H1 (cell line): ENCODE measurements around the gene ENO4. TPM values are rescaled to one million over a fixed set of nuclear protein-coding genes. Genes with fewer than 3 reads are reported as not detected.

Experiments used
- BCL11A ChIP-seq, 2 experiments: IDR thresholded peaks; one replicate each; pipeline ENCODE4 v1.6.1; 2011; ENCODE audit warnings: low read depth in 2 of 2, low read length in 2 of 2, mild to moderate bottlenecking in 2 of 2
- CBX8 ChIP-seq: fragments of 300-800, 300-1000 bp; sonication (generic); IDR thresholded peaks from 2 replicates; pipeline ENCODE4 v1.7.1; 2016; ENCODE audit warnings: low read depth, low read length, borderline replicate concordance
- CHD2 ChIP-seq: IDR thresholded peaks from 2 replicates; pipeline ENCODE4 v1.6.1; 2012; ENCODE audit warnings: low read length, improper control_type of control experiment
- CTBP2 ChIP-seq: IDR thresholded peaks from 2 replicates; pipeline ENCODE4 v1.7.0; 2011; ENCODE audit warnings: borderline replicate concordance, mild to moderate bottlenecking, moderate library complexity, mixed read lengths, low read length; ENCODE audit not compliant: insufficient read depth, insufficient read length
- FOSL1 ChIP-seq: IDR thresholded peaks from 2 replicates; pipeline ENCODE4 v1.6.1; 2011; ENCODE audit warnings: mild to moderate bottlenecking, low read depth, low read length, moderate library complexity; ENCODE audit not compliant: insufficient read depth
- GTF2F1 ChIP-seq: IDR thresholded peaks from 2 replicates; pipeline ENCODE4 v1.6.1; 2012; ENCODE audit warnings: low read depth, low read length, improper control_type of control experiment, borderline replicate concordance
- HDAC6 ChIP-seq: IDR thresholded peaks from one replicate; pipeline ENCODE4 v1.7.1; 2012; ENCODE audit warnings: low read depth, mild to moderate bottlenecking, inconsistent platforms, low read length, moderate library complexity
- MAX ChIP-seq: IDR thresholded peaks from 2 replicates; pipeline ENCODE4 v1.6.1; 2012; ENCODE audit warnings: inconsistent platforms
- NANOG ChIP-seq: IDR thresholded peaks from 2 replicates; pipeline ENCODE4 v1.6.1; 2011; ENCODE audit warnings: low read length, low read depth, mild to moderate bottlenecking, inconsistent platforms; ENCODE audit not compliant: insufficient read depth, poor library complexity, severe bottlenecking
- POLR2AphosphoS5 ChIP-seq: IDR thresholded peaks from 2 replicates; pipeline ENCODE4 v1.6.1; 2011; ENCODE audit warnings: low read depth, low read length
- RFX5 ChIP-seq: IDR thresholded peaks from 2 replicates; pipeline ENCODE4 v1.6.1; 2011; ENCODE audit warnings: low read depth, low read length, improper control_type of control experiment, borderline replicate concordance
- polyA plus RNA-seq, 7 experiments: library from polyadenylated mRNA; depleted of rRNA in 3 of 7; stranded (reverse) in 5 of 7; unstranded in 2 of 7; fragments of >200 nt in 5 of 7; fragments of 200-250 nt in 2 of 7; gene quantifications; 1 replicate in 5 of 7; 2 replicates in 1 of 7; 4 replicates in 1 of 7; pipeline versions ENCODE4 v1.2.1 to v1.2.3, GENCODE V29; 2011 to 2013; ENCODE audit warnings: missing spikeins in 2 of 7, mixed read lengths in 2 of 7
- total RNA-seq: library from RNA; stranded (reverse); fragmentation: NEBNext Ultra II Directional; extraction: Animal tissue kit (Norgen Biotek cat#: 25700); gene quantifications from 2 replicates; pipeline ENCODE4 v1.2.1, GENCODE V29; 2021
- TF ChIP-seq, protein P1 (sequence below): fragments of 300-600 bp; sonication (generic); IDR thresholded peaks from 2 replicates; pipeline ENCODE4 v1.7.1; 2012; ENCODE audit warnings: low read length, moderate library complexity, mild to moderate bottlenecking, inconsistent platforms; ENCODE audit not compliant: insufficient replicate concordance

The ENO4 gene
- total and polyA plus RNA-seq, 2 of the 8 experiments (the other 6 are each of a cell fraction or from before 2014, with no cell fraction given) = 0.77 TPM; not detected in 1

GRCh38 chr10:116829711-116830110 is 19.6 kb upstream of the ENO4 start (continued):
- TF ChIP-seq, protein P1, sequence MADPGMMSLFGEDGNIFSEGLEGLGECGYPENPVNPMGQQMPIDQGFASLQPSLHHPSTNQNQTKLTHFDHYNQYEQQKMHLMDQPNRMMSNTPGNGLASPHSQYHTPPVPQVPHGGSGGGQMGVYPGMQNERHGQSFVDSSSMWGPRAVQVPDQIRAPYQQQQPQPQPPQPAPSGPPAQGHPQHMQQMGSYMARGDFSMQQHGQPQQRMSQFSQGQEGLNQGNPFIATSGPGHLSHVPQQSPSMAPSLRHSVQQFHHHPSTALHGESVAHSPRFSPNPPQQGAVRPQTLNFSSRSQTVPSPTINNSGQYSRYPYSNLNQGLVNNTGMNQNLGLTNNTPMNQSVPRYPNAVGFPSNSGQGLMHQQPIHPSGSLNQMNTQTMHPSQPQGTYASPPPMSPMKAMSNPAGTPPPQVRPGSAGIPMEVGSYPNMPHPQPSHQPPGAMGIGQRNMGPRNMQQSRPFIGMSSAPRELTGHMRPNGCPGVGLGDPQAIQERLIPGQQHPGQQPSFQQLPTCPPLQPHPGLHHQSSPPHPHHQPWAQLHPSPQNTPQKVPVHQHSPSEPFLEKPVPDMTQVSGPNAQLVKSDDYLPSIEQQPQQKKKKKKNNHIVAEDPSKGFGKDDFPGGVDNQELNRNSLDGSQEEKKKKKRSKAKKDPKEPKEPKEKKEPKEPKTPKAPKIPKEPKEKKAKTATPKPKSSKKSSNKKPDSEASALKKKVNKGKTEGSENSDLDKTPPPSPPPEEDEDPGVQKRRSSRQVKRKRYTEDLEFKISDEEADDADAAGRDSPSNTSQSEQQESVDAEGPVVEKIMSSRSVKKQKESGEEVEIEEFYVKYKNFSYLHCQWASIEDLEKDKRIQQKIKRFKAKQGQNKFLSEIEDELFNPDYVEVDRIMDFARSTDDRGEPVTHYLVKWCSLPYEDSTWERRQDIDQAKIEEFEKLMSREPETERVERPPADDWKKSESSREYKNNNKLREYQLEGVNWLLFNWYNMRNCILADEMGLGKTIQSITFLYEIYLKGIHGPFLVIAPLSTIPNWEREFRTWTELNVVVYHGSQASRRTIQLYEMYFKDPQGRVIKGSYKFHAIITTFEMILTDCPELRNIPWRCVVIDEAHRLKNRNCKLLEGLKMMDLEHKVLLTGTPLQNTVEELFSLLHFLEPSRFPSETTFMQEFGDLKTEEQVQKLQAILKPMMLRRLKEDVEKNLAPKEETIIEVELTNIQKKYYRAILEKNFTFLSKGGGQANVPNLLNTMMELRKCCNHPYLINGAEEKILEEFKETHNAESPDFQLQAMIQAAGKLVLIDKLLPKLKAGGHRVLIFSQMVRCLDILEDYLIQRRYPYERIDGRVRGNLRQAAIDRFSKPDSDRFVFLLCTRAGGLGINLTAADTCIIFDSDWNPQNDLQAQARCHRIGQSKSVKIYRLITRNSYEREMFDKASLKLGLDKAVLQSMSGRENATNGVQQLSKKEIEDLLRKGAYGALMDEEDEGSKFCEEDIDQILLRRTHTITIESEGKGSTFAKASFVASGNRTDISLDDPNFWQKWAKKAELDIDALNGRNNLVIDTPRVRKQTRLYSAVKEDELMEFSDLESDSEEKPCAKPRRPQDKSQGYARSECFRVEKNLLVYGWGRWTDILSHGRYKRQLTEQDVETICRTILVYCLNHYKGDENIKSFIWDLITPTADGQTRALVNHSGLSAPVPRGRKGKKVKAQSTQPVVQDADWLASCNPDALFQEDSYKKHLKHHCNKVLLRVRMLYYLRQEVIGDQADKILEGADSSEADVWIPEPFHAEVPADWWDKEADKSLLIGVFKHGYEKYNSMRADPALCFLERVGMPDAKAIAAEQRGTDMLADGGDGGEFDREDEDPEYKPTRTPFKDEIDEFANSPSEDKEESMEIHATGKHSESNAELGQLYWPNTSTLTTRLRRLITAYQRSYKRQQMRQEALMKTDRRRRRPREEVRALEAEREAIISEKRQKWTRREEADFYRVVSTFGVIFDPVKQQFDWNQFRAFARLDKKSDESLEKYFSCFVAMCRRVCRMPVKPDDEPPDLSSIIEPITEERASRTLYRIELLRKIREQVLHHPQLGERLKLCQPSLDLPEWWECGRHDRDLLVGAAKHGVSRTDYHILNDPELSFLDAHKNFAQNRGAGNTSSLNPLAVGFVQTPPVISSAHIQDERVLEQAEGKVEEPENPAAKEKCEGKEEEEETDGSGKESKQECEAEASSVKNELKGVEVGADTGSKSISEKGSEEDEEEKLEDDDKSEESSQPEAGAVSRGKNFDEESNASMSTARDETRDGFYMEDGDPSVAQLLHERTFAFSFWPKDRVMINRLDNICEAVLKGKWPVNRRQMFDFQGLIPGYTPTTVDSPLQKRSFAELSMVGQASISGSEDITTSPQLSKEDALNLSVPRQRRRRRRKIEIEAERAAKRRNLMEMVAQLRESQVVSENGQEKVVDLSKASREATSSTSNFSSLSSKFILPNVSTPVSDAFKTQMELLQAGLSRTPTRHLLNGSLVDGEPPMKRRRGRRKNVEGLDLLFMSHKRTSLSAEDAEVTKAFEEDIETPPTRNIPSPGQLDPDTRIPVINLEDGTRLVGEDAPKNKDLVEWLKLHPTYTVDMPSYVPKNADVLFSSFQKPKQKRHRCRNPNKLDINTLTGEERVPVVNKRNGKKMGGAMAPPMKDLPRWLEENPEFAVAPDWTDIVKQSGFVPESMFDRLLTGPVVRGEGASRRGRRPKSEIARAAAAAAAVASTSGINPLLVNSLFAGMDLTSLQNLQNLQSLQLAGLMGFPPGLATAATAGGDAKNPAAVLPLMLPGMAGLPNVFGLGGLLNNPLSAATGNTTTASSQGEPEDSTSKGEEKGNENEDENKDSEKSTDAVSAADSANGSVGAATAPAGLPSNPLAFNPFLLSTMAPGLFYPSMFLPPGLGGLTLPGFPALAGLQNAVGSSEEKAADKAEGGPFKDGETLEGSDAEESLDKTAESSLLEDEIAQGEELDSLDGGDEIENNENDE = no peak
- TF ChIP-seq CTBP2 (no peak), BCL11A (IDR thresholded peaks at IDR 0.05; ENCODE audit: low read depth in 2 of 2, low read length in 2 of 2) (no peak), FOSL1 (no peak), MAX (no peak), RFX5 (no peak), HDAC6 (no peak), NANOG (no peak), GTF2F1 (no peak), CHD2 (no peak), POLR2AphosphoS5 (no peak), CBX8 (no peak)
